HUES6 (cell line): ENCODE data around the gene ERN2.
A peak's percentile ranks its signal among the peaks of the same experiment; 100 is the strongest.

Source experiments
- H3K27ac ChIP-seq: 2 replicates; pipeline ENCODE4 v1.7.0; 2013; ENCODE audit warnings: low read depth, mild to moderate bottlenecking, low read length, inconsistent platforms
- H3K27me3 ChIP-seq: 2 replicates; pipeline ENCODE4 v1.6.1; 2013; ENCODE audit warnings: low read length; ENCODE audit not compliant: control insufficient read depth, insufficient read depth
- H3K36me3 ChIP-seq: 2 replicates; pipeline ENCODE4 v1.6.1; 2013; ENCODE audit warnings: low read length; ENCODE audit not compliant: control insufficient read depth, insufficient read depth
- H3K4me1 ChIP-seq: 2 replicates; pipeline ENCODE4 v1.6.1; 2013; ENCODE audit warnings: low read length; ENCODE audit not compliant: control insufficient read depth, insufficient read depth
- H3K4me3 ChIP-seq: 2 replicates; pipeline ENCODE4 v1.5.1; 2013; ENCODE audit warnings: low read depth, low read length
- H3K9ac ChIP-seq: one replicate; pipeline ENCODE4 v1.6.1; 2013; ENCODE audit warnings: mild to moderate bottlenecking, low read length
- H3K9me3 ChIP-seq: 2 replicates; pipeline ENCODE4 v1.6.1; 2013; ENCODE audit warnings: low read depth, low read length; ENCODE audit not compliant: control insufficient read depth, insufficient read depth

Gene ERN2

DNA sequence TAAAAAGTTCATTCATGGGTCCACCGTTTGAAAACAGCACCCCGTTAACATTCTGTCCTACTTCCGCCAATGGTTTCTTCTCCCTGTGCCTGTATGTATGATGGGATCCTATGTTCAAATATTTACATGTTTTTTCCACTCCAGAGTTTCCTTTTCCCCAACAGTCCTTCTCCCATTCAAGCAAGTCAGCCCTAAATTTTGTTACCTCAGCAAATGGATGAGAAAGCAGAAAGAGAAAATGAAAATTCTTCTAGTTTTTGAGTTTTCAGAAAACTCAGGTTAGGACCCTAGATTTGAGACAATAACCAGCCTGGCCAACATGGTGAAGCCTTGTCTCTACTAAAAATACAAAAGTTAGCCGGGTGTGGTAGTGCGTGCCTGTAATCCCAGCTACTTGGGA lies 3.5 kb upstream of the ERN2 start:
- Histone ChIP-seq H3K27me3 (peaks cover 29% of the 10 kb centered on the region), H3K9ac (no peak overlapping the region), H3K4me3 (no peak overlapping the region), H3K9me3 (no peaks in the 10 kb centered on the region), H3K36me3 (no peaks in the 10 kb centered on the region), H3K4me1 (no peaks in the 10 kb centered on the region), H3K27ac (no peak overlapping the region)

- Histone ChIP-seq H3K27me3 (peaks cover 33% of the 10 kb centered on the region), H3K4me3 (no peak overlapping the region), H3K9me3 (peaks cover 17% of the 10 kb centered on the region), H3K4me1 (no peaks in the 10 kb centered on the region), H3K36me3 (no peaks in the 10 kb centered on the region), H3K27ac (no peak overlapping the region), H3K9ac (no peak overlapping the region)
Observed at GRCh38 chr16:23711785-23712184, 1.2 kb downstream of the ERN2 start.

- H3K27me3 ChIP-seq: peaks cover 33% of the 10 kb centered on the region
Observed at GRCh38 chr16:23710504-23710903, 2.5 kb downstream of the ERN2 start.

DNA sequence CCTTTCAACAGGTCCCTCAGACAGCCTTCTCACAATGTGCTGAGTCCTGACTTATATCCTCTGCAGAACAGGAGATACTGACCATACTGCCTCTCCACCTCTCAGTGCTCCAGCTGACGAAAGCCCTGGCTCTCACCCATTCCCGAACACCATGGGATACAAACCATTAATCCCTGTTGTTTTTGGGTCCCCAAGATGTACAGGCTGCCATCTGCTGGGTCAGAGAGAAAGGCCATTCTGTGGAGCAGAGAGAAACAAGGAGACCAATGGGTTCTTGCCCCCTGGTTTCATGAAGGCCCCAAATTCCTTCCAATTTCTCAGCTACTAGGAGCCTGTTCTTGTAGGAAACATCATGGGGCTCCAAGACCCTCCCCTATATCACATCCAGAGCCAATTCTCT lies 3.0 kb downstream of the ERN2 start:
- Histone ChIP-seq H3K27ac (no peak overlapping the region), H3K36me3 (no peaks in the 10 kb centered on the region), H3K9ac (no peak overlapping the region), H3K4me3 (no peak overlapping the region), H3K9me3 (peaks cover 17% of the 10 kb centered on the region), H3K4me1 (no peaks in the 10 kb centered on the region), H3K27me3 (peaks cover 33% of the 10 kb centered on the region)

More at GRCh38 chr16:23710504-23710903, 2.5 kb downstream of the ERN2 start:
- no peaks in the 10 kb centered on the region for H3K36me3 ChIP-seq
- no peak overlapping the region for H3K27ac ChIP-seq
- H3K4me3 ChIP-seq: no peak overlapping the region
- H3K9ac ChIP-seq: no peak overlapping the region
- no peaks in the 10 kb centered on the region for H3K4me1 ChIP-seq
- peaks cover 17% of the 10 kb centered on the region for H3K9me3 ChIP-seq

DNA sequence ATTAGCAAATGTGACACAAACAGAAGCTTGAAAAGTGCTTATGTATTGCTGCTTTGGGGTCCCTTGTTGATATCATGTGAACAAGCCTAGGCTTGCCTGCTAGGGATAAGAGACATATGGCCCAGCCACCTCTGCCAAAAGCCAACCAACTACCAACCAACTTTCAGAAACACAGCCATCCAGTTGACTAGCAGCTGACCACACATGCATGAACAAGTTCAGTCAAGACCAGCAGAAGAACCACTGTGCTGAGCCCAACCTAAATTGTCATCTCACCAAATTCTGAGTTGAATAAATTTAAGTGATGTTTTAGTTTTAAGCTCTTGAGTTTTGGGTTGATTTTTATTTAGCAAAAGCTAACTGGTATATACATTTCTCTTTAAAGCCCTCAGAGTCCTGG lies 3.5 kb downstream of the ERN2 start:
- Histone ChIP-seq H3K9me3 (peaks cover 17% of the 10 kb centered on the region), H3K4me3 (no peak overlapping the region), H3K27me3 (peaks cover 30% of the 10 kb centered on the region), H3K4me1 (no peaks in the 10 kb centered on the region), H3K9ac (no peak overlapping the region), H3K36me3 (no peaks in the 10 kb centered on the region), H3K27ac (no peak overlapping the region)

- no peak overlapping the region for H3K4me3 ChIP-seq
- peaks cover 7% of the 10 kb centered on the region; the same call in 1 of the 2 replicates for H3K27me3 ChIP-seq
- no peak overlapping the region for H3K9ac ChIP-seq
- H3K27ac ChIP-seq: no peak overlapping the region
- H3K9me3 ChIP-seq: peaks cover 19% of the 10 kb centered on the region
- H3K36me3 ChIP-seq: no peaks in the 10 kb centered on the region
- no peaks in the 10 kb centered on the region for H3K4me1 ChIP-seq
Observed at GRCh38 chr16:23706439-23706838, 6.6 kb downstream of the ERN2 start.

- no peaks in the 10 kb centered on the region for H3K27me3 ChIP-seq
- peaks cover 5% of the 10 kb centered on the region for H3K4me1 ChIP-seq
- H3K4me3 ChIP-seq: no peak overlapping the region
- no peak overlapping the region for H3K27ac ChIP-seq
- H3K9ac ChIP-seq: no peak overlapping the region
- peaks cover 18% of the 10 kb centered on the region for H3K9me3 ChIP-seq
- no peaks in the 10 kb centered on the region for H3K36me3 ChIP-seq
Observed at GRCh38 chr16:23705517-23705902, 7.5 kb downstream of the ERN2 start.

DNA sequence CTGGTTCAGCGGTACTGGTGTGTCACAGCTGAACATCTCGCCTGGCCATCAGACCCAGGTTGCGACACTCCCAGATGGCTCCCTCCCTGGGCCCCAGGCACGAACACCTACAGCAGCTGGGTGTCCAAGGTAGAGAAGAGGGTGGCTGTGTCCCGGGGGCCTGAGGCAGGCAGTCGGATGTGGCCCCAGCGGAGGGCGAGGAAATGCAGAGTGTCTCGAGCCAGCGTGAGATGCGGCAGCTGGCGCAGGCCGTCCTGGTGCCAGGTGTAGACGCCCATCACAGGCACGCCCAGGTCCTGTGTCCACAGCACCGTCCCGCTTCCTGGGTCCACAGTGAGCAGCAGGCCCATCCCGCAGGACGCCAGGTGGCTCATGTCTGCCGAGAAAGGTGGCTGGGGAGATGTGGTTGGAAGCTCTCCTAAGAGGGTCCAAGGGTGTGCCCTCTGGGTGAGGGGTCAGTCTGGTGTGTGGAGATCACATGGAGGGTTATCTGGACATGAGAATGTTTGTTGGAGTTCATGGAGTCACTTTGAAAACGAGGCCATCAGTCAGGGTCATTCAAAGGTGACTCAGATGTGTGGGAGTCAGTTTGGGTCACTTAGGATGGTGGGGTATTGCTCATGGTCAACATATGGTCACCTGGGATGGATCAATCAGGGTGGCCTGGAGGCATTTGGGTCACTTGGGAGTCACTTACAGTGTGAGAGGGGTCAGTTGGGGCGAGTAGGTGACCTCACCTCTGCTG lies 8.1 kb downstream of the ERN2 start:
- H3K4me1 ChIP-seq: peaks cover 5% of the 10 kb centered on the region
- no peaks in the 10 kb centered on the region for H3K27me3 ChIP-seq
- H3K9ac ChIP-seq: no peak overlapping the region
- H3K9me3 ChIP-seq: peaks cover 13% of the 10 kb centered on the region
- H3K36me3 ChIP-seq: no peaks in the 10 kb centered on the region
- no peak overlapping the region for H3K27ac ChIP-seq
- H3K4me3 ChIP-seq: no peak overlapping the region

DNA sequence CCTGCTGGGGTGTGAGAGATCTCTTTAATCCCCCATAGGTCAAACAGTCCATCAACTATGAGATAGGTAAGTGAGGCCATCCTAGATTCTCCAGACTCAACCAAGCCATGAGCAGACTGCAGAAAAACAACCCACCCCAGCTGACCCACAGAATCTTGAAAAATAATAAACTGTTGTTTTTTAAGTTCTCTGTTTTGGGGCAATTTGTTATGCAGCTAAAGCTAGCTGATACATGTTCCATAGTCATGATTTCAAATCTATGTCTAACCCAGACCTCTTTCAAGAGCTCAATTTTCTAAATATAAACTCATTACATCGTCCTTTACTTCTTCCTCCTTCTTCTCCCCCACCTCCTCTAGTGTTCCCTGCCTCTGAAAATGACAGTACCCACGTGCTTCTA lies 10.1 kb downstream of the ERN2 start:
- no peaks in the 10 kb centered on the region for H3K27me3 ChIP-seq
- H3K9me3 ChIP-seq: peaks cover 2% of the 10 kb centered on the region; the same call in 1 of the 2 replicates

DNA sequence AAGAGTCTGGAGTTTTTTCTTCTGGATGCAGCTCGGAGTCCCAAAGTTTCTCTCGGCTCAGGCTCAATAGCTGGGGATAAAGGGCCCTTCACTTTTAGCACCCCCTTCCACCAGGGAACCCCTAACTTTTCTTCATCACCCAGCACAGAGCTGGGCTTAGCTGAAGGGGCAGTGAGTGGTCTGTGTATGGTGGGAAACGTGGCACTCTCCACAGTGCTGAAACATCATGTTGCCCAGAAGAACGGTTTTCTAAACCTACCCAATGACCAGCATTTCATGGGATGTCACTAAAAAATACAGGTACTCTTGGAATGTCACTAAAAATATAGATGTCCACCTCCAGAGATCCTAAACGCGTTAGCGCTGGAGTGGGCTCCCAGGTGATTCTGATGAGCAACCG lies 12.0 kb downstream of the ERN2 start:
- peaks cover 2% of the 10 kb centered on the region; the same call in 1 of the 2 replicates for H3K9me3 ChIP-seq

More for the DNA sequence above, 10.1 kb downstream of the ERN2 start:
- Histone ChIP-seq H3K36me3 (no peaks in the 10 kb centered on the region), H3K9ac (no peak overlapping the region), H3K4me1 (peaks cover 5% of the 10 kb centered on the region), H3K27ac (no peak overlapping the region), H3K4me3 (no peak overlapping the region)

DNA sequence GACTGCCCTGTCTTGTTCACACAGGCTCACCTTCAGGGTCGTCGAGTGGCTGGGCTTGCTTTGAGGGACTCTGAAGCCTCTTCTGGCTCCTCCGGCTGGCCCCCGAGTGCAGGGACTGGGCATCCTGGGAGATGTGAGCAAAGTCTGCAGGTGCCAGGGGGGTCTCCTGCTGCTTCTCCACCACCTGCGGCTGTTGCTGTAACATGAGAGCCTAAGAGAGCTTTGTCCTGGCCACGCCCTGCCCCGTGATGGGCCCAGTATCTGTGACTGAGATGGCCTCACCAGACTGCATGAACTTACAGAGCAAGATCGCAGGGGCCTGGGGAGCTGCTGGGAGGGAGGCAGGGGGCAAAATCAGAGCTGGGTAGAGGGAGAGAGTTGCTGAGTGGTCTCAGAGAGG lies 12.5 kb downstream of the ERN2 start:
- peaks cover 2% of the 10 kb centered on the region; the same call in 1 of the 2 replicates for H3K9me3 ChIP-seq
- H3K4me1 ChIP-seq: peaks cover 5% of the 10 kb centered on the region
- H3K36me3 ChIP-seq: no peaks in the 10 kb centered on the region
- 0 out of 2 replicates have a peak overlapping the region, but pooled peaks have one; percentile 17 for H3K4me3 ChIP-seq
- H3K27ac ChIP-seq: no peak overlapping the region
- H3K27me3 ChIP-seq: no peaks in the 10 kb centered on the region
- no peak overlapping the region for H3K9ac ChIP-seq

More for the DNA sequence above, 12.0 kb downstream of the ERN2 start:
- Histone ChIP-seq H3K27ac (no peak overlapping the region), H3K4me1 (peaks cover 5% of the 10 kb centered on the region), H3K4me3 (no peak overlapping the region), H3K27me3 (no peaks in the 10 kb centered on the region), H3K9ac (no peak overlapping the region), H3K36me3 (no peaks in the 10 kb centered on the region)
